ENCODE measurements around the gene ZNF831.

The ZNF831 gene

GRCh38 chr20:59157961-59158541 is 5.6 kb upstream of the ZNF831 start:
- DNase-seq, result no peak

GRCh38 chr20:59158673-59159072 is 4.9 kb upstream of the ZNF831 start:
- DNase-seq, result no peak

GRCh38 chr20:59159091-59159490 is 4.5 kb upstream of the ZNF831 start:
- DNase-seq, result no peak

GRCh38 chr20:59159493-59160376 is 3.9 kb upstream of the ZNF831 start:
- no peak for DNase-seq

GRCh38 chr20:59160389-59161115 is 3.1 kb upstream of the ZNF831 start:
- no peak for DNase-seq

- peak; percentile 12 for DNase-seq
Observed at GRCh38 chr20:59161721-59162120, 1.9 kb upstream of the ZNF831 start.

- no peak for DNase-seq
Observed at GRCh38 chr20:59164686-59165391, 1.2 kb downstream of the ZNF831 start.

GRCh38 chr20:59165396-59165795 is 1.8 kb downstream of the ZNF831 start:
- no peak for DNase-seq

GRCh38 chr20:59165891-59166709 is 2.5 kb downstream of the ZNF831 start:
- DNase-seq, result no peak

- no peak for DNase-seq
Observed at GRCh38 chr20:59170406-59171349, 7.1 kb downstream of the ZNF831 start.

- DNase-seq, result no peak
Observed at GRCh38 chr20:59171986-59172385, 8.4 kb downstream of the ZNF831 start.

- no peak for DNase-seq
Observed at GRCh38 chr20:59173938-59174491, 10.4 kb downstream of the ZNF831 start.

GRCh38 chr20:59175002-59175401 is 11.4 kb downstream of the ZNF831 start:
- no peak for DNase-seq

GRCh38 chr20:59175861-59176260 is 12.2 kb downstream of the ZNF831 start:
- no peak for DNase-seq

- DNase-seq, result no peak
Observed at GRCh38 chr20:59176812-59177211, 13.2 kb downstream of the ZNF831 start.

- DNase-seq, result no peak
Observed at GRCh38 chr20:59177266-59178250, 13.9 kb downstream of the ZNF831 start.

- DNase-seq, result no peak
Observed at GRCh38 chr20:59178983-59179595, 15.5 kb downstream of the ZNF831 start.

GRCh38 chr20:59179988-59180387 is 16.4 kb downstream of the ZNF831 start:
- DNase-seq, result no peak

GRCh38 chr20:59181936-59182335 is 18.3 kb downstream of the ZNF831 start:
- DNase-seq, result no peak

All from hematopoietic multipotent progenitor cell treated with erythropoietin and hydrocortisone succinate and interleukin-3 and kit ligand, for 6 days (in vitro differentiated cells).